HepG2 (cell line): ENCODE results near the gene POLR1G. TPM values are rescaled to one million over a fixed set of nuclear protein-coding genes. Genes with fewer than 3 reads are reported as not detected.

Source experiments
- ATAC-seq: fragments of 200-7000 bp; cut with Tn5 transposase; 3 replicates; pipeline ENCODE4 v1.9.1; 2020; ENCODE audit warnings: mild to moderate bottlenecking, moderate library complexity
- BruUV-seq: library from RNA; stranded (reverse); fragments of 400-500 nt; replicated peaks from 2 replicates; lab custom pipeline; 2021; lab: Mats Ljungman, UMichigan
- CTCF ChIA-PET: fragments of 300-600 bp; formaldehyde crosslinking; extraction: SDS; loops from one replicate; lab custom pipeline; 2021; ENCODE audit warnings: low total read pairs, inconsistent platforms, low intra/inter-chr PET ratio; lab: Yijun Ruan, JAX
- POLR2A ChIA-PET: fragments of 350-600 bp; sonication (Branson Sonifier 250); formaldehyde crosslinking; loops from one replicate; lab custom pipeline; 2020; ENCODE audit warnings: antibody characterized with exemption, inconsistent platforms; lab: Yijun Ruan, JAX
- DNase-seq: peaks from one replicate; pipeline ENCODE4 v3.0.0-alpha.2; 2015; ENCODE audit warnings: low spot score
- FAIRE-seq: peaks from 3 replicates; lab custom pipeline; 2011; peaks lifted over from hg19 to GRCh38; lab: Jason Lieb, UNC
- H2AFZ ChIP-seq: one replicate; pipeline ENCODE4 v1.6.1; 2011; ENCODE audit warnings: low read length, inconsistent platforms
- H3K27ac ChIP-seq: fragments of 300-600 bp; 3 replicates; pipeline ENCODE4 v1.8.0; 2011; ENCODE audit warnings: mixed run types, mild to moderate bottlenecking, mixed read lengths, low read length, inconsistent platforms; ENCODE audit not compliant: insufficient read depth; ENCODE audit errors: extremely low read length
- H3K27me3 ChIP-seq, 2 experiments: fragments of 200-600 bp in 1 of 2; 2 replicates in 1 of 2; 3 replicates in 1 of 2; pipeline versions ENCODE4 v1.6.0 to v1.8.0; 2011; ENCODE audit warnings: low read length in 2 of 2, mild to moderate bottlenecking in 2 of 2, moderate library complexity in 2 of 2, inconsistent platforms in 1 of 2; ENCODE audit not compliant: insufficient read depth in 2 of 2, control insufficient read depth in 1 of 2
- H3K36me3 ChIP-seq, 2 experiments: fragments of 200-600 bp in 1 of 2; replicated peaks in 1 of 2; 2 replicates in 1 of 2; 3 replicates in 1 of 2; pipeline versions ENCODE4 v1.5.1 to v1.8.0; 2011; ENCODE audit warnings: low read length in 2 of 2, inconsistent platforms in 1 of 2; ENCODE audit not compliant: insufficient read depth in 2 of 2, control insufficient read depth in 1 of 2
- H3K4me1 ChIP-seq: 2 replicates; pipeline ENCODE4 v1.5.1; 2012; ENCODE audit warnings: low read length, inconsistent platforms; ENCODE audit not compliant: insufficient read depth
- H3K4me2 ChIP-seq: 2 replicates; pipeline ENCODE4 v1.6.0; 2011; ENCODE audit warnings: low read depth, low read length, inconsistent platforms
- H3K4me3 ChIP-seq, 3 experiments: fragments of 200-600 bp in 1 of 3; sonication (generic), shearing (Covaris generic) in 1 of 3; replicated peaks in 1 of 3; 2 replicates each; pipeline ENCODE4 v1.5.1; 2011 to 2016; ENCODE audit warnings: low read length in 3 of 3, inconsistent platforms in 2 of 3, low read depth in 2 of 3, mild to moderate bottlenecking in 2 of 3, control low read depth in 1 of 3, mixed read lengths in 1 of 3; ENCODE audit not compliant: insufficient read depth in 1 of 3
- H3K79me2 ChIP-seq: one replicate; pipeline ENCODE4 v1.6.1; 2011; ENCODE audit warnings: low read length, inconsistent platforms; ENCODE audit not compliant: insufficient read depth
- H3K9ac ChIP-seq: 2 replicates; pipeline ENCODE4 v1.6.0; 2011; ENCODE audit warnings: mild to moderate bottlenecking, low read depth, low read length, inconsistent platforms; ENCODE audit not compliant: insufficient read depth
- H3K9me3 ChIP-seq: 2 replicates; pipeline ENCODE4 v1.5.1; 2012; ENCODE audit warnings: mild to moderate bottlenecking, low read length
- H4K20me1 ChIP-seq: 2 replicates; pipeline ENCODE4 v1.6.0; 2011; ENCODE audit warnings: inconsistent platforms, mild to moderate bottlenecking, low read length, moderate library complexity; ENCODE audit not compliant: insufficient read depth
- AKAP8 ChIP-seq: sonication (generic); formaldehyde crosslinking; IDR thresholded peaks from 2 replicates; pipeline ENCODE4 v1.5.1; 2020; ENCODE audit warnings: mild to moderate bottlenecking, missing genetic modification reagents
- HIVEP1 ChIP-seq: sonication (generic); formaldehyde crosslinking; IDR thresholded peaks from 2 replicates; pipeline ENCODE4 v1.4.0; 2020; ENCODE audit warnings: mild to moderate bottlenecking, missing genetic modification reagents
- MAFF ChIP-seq: IDR thresholded peaks from 2 replicates; pipeline ENCODE4 v1.6.1; 2011; ENCODE audit warnings: low read depth, low read length, improper control_type of control experiment
- RORA ChIP-seq: sonication (generic); formaldehyde crosslinking; IDR thresholded peaks from 2 replicates; pipeline ENCODE4 v1.5.0; 2020; ENCODE audit warnings: mild to moderate bottlenecking, missing genetic modification reagents, moderate library complexity
- ZNF317 ChIP-seq: sonication (generic); formaldehyde crosslinking; IDR thresholded peaks from 2 replicates; pipeline ENCODE4 v1.5.0; 2020; ENCODE audit warnings: mild to moderate bottlenecking, missing genetic modification reagents
- ZNF660 ChIP-seq: sonication (generic); formaldehyde crosslinking; IDR thresholded peaks from 2 replicates; pipeline ENCODE4 v1.5.1; 2020; ENCODE audit warnings: mild to moderate bottlenecking, low read depth, missing genetic modification reagents, borderline replicate concordance
- ZNF687 ChIP-seq: sonication (generic); formaldehyde crosslinking; IDR thresholded peaks from 2 replicates; pipeline ENCODE4 v1.5.1; 2020; ENCODE audit warnings: mild to moderate bottlenecking, missing genetic modification reagents, moderate library complexity
- ZNF740 ChIP-seq: sonication (generic); formaldehyde crosslinking; IDR thresholded peaks from 2 replicates; pipeline ENCODE4 v1.4.0; 2020; ENCODE audit warnings: missing genetic modification reagents
- WGBS: methylation state at CpG from one replicate; pipeline ENCODE4 v1.1.6; 2017; ENCODE audit warnings: low lambda C conversion rate; 5-methylcytosine and 5-hydroxymethylcytosine counted together
- in situ Hi-C: cut with HindIII; loops from 2 replicates; pipeline ENCODE4 v1.10.0; 2017; ENCODE audit warnings: low pct_unique_long_range_greater_than_20kb; ENCODE audit not compliant: extremely low pct_ligation_motif_present
- intact Hi-C: fragments of 100-400 bp; cut with micrococcal nuclease; formaldehyde crosslinking; loops from one replicate; pipeline ENCODE4 v1.10.0; 2022; ENCODE audit not compliant: unreplicated experiment
- polyA plus RNA-seq, 8 experiments: library from polyadenylated mRNA; depleted of rRNA in 3 of 8; stranded (reverse) in 7 of 8; unstranded in 1 of 8; fragments of >200 nt; fragmentation: Illumina TruSeq in 4 of 8; extraction: Trizol in 4 of 8; gene quantifications; 2 replicates each; pipeline versions ENCODE4 v1.2.1 to v1.2.3, GENCODE V29; 2011 to 2016; ENCODE audit warnings: low read depth in 4 of 8, missing spikeins in 1 of 8, mixed read lengths in 1 of 8; ENCODE audit not compliant: insufficient read depth in 1 of 8
- total RNA-seq, 5 experiments: library from RNA; depleted of rRNA; stranded (reverse); fragments of >200 nt; fragmentation: Illumina TruSeq; extraction: Trizol; gene quantifications; 2 replicates each; pipeline ENCODE4 v1.2.3, GENCODE V29; 2016; ENCODE audit warnings: low read depth in 1 of 5
- TF ChIP-seq, protein P1 (sequence below): sonication (generic); formaldehyde crosslinking; IDR thresholded peaks from 2 replicates; pipeline ENCODE4 v1.8.0; 2022; ENCODE audit warnings: low read depth, missing genetic modification reagents
- TF ChIP-seq, protein P2 (sequence below): sonication (generic); formaldehyde crosslinking; IDR thresholded peaks from 2 replicates; pipeline ENCODE4 v1.5.1; 2020; ENCODE audit warnings: missing genetic modification reagents, mild to moderate bottlenecking, borderline replicate concordance

Gene POLR1G
- total and polyA plus RNA-seq, 2 of the 13 experiments (the other 11 are each of a cell fraction or from before 2014, with no cell fraction given) = 3.5 to 20.8 TPM

DNA sequence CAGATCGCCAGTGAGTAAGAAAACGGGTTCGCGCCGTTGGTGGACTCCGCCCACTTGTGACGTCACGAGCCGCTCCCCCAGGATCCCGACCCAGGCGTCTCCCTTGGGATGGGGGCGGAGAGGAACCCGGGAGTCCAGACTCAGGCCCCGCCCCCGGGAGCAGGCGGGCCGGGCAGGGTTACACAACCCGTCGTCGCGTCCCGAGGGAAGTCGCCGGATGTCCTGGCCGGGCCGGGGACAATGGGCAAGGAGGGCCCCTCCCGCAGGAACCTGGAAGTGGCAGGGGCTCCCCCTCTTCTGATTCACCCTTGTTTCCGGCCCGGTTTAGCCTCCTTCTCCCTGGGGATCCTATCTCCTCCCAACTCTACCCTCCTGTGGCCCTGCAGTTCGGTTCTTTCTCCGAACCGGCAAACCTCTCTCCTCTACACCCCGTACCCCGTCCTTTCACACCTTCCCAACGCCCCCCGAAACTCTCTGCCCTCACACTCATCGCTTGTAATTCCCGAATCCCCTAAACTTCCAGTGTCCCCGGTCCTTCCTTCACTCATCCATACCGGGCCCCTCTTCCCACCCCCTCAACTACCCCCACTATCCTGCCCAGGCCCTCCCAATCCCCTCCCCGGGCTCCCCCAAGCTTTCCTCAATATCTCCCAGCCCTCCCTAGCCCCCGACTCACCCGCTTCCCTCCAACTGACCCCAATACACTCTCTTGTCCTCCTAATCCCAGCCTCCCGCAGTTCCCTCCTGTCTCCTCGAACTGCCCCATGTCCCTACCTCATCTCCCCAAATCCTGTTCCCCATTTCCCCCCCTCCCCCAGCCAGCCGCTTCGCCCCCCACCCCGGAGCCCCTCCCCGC is 37.2 kb downstream of the POLR1G start:
- H3K9me3 ChIP-seq = no peaks in the 10 kb centered on the region
- no TSS peak for BruUV-seq
- ATAC-seq (peak; percentile 60), DNase-seq (peak; percentile 93), FAIRE-seq (no peak)
- H3K9ac ChIP-seq = peak overlapping the region; percentile 92
- POLR2A ChIA-PET = no interaction called here
- H3K4me3 ChIP-seq = peak overlapping the region; percentile 60 to 78 (median 63)
- CTCF ChIA-PET = no interaction called here
- H3K36me3 ChIP-seq = no peaks in the 10 kb centered on the region
- intact Hi-C loops (no loop called here), in situ Hi-C loops (loop anchor here (5.0 kb wide), 1 partner anchor 34 kb away; no protein-coding TSS in a partner anchor)
- H4K20me1 ChIP-seq = no peaks in the 10 kb centered on the region
- H2AFZ ChIP-seq = no peak overlapping the region
- under 1% methylated on average over 31 of the region's 49 CpGs for WGBS
- peaks cover 74% of the 10 kb centered on the region for H3K4me1 ChIP-seq
- no peaks in the 10 kb centered on the region for H3K79me2 ChIP-seq
- peak overlapping the region; percentile 96 for H3K4me2 ChIP-seq
- peak overlapping the region; percentile 84 for H3K27ac ChIP-seq
- no peaks in the 10 kb centered on the region for H3K27me3 ChIP-seq
- TF ChIP-seq ZNF660 (CRISPR knock-in tag) (no peak), MAFF (no peak), HIVEP1 (peak; percentile 97), RORA (CRISPR knock-in tag) (no peak), ZNF317 (0 out of 2 replicates have a peak, but pooled peaks have one; percentile 39), AKAP8 (CRISPR knock-in tag) (no peak), ZNF687 (peak; percentile 77), ZNF740 (peak; percentile 40; the same call in 1 of the 2 replicates)
- TF ChIP-seq, protein P1, sequence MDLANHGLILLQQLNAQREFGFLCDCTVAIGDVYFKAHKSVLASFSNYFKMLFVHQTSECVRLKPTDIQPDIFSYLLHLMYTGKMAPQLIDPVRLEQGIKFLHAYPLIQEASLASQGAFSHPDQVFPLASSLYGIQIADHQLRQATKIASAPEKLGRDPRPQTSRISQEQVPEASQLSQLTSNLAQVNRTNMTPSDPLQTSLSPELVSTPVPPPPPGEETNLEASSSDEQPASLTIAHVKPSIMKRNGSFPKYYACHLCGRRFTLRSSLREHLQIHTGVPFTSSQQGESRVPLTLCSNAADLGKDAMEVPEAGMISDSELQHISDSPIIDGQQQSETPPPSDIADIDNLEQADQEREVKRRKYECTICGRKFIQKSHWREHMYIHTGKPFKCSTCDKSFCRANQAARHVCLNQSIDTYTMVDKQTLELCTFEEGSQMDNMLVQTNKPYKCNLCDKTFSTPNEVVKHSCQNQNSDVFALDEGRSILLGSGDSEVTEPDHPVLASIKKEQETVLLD (CRISPR knock-in tag) = peak; percentile 38; the same call in 1 of the 2 replicates
- TF ChIP-seq, protein P2, sequence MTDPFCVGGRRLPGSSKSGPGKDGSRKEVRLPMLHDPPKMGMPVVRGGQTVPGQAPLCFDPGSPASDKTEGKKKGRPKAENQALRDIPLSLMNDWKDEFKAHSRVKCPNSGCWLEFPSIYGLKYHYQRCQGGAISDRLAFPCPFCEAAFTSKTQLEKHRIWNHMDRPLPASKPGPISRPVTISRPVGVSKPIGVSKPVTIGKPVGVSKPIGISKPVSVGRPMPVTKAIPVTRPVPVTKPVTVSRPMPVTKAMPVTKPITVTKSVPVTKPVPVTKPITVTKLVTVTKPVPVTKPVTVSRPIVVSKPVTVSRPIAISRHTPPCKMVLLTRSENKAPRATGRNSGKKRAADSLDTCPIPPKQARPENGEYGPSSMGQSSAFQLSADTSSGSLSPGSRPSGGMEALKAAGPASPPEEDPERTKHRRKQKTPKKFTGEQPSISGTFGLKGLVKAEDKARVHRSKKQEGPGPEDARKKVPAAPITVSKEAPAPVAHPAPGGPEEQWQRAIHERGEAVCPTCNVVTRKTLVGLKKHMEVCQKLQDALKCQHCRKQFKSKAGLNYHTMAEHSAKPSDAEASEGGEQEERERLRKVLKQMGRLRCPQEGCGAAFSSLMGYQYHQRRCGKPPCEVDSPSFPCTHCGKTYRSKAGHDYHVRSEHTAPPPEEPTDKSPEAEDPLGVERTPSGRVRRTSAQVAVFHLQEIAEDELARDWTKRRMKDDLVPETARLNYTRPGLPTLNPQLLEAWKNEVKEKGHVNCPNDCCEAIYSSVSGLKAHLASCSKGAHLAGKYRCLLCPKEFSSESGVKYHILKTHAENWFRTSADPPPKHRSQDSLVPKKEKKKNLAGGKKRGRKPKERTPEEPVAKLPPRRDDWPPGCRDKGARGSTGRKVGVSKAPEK = no peak
